GM18520 (cell line): Measurements from ENCODE around the gene TESMIN.

Experiments used
- ATAC-seq: cut with Tn5 transposase; IDR thresholded peaks from one replicate; pipeline ENCODE4 v1.9.1; 2021; ENCODE audit not compliant: unreplicated experiment

The TESMIN gene

GRCh38 chr11:68664141-68664540 lies 87.2 kb downstream of the TESMIN start:
- no peak for ATAC-seq

DNA sequence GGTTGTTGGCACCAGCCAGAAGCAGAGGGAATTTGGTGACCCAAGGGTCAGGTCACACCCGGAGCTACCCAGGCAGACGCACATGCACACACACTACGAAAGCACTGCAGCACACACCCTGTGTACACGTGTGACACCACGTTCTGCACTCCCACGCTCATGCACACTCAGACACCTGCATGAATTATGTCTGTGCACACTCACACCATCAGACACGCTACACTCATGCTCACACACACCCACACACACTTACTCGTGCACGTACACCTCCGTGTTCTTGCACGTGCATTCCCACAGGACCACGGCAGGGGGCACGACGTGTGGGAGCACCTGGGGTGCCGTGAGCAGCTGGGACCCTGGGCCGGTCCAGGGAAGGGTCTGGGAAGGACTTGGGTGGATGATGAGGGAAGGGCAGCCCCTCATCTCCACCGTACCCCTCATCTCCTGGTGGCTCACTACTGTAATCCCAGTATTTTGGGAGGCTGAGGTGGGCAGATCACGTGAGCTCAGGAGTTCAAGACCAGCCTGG lies 87.8 kb downstream of the TESMIN start:
- no peak for ATAC-seq

GRCh38 chr11:68661697-68662603 lies 89.4 kb downstream of the TESMIN start:
- ATAC-seq: no peak

- ATAC-seq: no peak
Observed at GRCh38 chr11:68661014-68661413, 90.3 kb downstream of the TESMIN start.

DNA sequence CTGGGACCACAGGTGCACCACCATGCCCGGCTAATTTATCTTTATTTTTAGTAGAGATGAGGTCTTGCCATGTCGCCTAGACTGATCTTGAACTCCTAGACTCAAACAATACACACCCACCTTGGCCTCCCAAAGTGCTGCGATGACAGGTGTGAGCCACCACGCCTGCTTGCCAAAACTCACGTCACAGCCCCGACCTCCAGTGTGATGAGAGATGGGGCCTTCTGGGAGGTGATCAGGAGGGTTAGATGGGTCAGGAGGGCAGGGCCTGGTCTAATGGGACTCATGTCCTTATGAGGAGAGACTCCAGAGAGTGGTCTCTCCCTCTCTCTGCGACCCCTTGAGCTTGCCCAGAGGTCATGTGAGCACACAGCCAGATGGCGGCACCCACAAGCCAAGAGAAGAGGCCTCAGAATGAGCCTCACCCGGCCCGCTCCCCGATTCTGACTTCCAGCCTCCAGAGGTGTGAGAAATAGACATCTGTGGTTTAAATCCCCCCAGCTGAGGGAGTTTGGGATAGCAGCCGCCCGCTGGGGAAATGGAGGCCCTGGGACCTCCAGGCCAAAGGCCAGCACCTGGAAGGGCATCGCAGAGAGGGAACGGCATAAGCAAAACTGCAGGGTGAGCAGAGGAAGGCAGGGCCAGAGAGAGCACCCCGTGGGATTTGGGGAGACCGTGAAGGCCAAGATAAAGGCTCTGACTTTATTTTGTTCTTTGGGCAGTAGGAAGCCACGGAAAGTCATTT lies 91.1 kb downstream of the TESMIN start:
- ATAC-seq: no peak

DNA sequence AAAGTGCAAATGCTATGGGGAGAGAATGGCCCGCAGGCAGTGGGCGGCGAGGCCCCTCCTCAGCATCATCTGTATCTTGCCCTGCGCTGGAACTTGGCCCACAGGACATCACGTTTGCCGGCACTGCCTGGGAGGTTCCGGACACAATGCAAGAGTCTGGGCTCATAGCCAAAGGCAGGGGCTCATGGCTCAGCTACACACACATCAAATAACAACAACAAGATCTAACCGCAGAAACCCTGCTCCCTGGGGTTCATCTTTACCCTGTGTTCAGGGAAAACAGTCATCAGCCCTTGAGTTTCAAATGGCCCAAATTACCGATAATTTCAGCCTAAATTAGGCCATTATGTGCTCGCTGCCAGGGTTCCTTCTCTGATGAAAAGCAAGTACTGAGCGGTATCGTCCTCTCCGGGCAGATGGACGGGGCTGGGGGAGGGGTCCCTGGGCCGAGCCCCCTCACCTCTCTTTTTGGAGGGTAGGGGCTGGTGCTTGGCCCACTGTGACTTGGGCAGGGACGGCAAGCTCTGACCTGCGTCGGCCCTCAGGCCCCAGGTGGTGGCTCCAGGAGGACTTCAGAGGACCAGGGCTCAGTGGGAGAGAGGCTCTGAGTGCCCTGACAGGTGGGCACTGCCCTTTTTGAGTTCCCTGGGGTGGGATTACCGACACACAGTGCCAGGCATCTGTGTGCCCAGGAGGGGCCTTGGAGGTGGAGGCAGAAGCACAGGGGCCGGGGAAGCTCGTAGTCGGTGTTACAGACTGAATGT lies 92.0 kb downstream of the TESMIN start:
- no peak for ATAC-seq

DNA sequence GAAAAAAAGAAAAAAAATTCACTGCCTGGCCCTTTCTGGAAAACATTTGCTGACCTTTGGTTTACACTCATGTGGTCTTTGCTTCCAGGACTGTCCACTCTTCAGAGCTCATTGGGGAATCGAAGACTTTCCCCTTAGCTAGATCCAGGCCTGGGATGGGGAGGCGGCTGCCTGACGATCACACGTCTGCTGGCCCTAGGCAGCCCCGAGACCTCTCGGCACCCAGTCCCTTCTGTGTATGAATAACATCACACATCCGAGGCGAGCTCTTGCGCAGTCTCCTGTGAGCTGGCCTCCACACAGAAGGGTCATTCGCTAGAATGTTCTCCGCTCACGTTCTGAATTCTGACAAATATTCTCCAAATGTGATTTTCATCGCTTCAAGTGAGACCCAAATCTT lies 92.7 kb downstream of the TESMIN start:
- ATAC-seq: no peak

GRCh38 chr11:68658097-68658496 lies 93.2 kb downstream of the TESMIN start:
- ATAC-seq: no peak
